Glomerular visceral epithelial cell (primary cell): ENCODE measurements around the gene KCNA2.

Experiments used
- DNase-seq: peaks from one replicate; pipeline ENCODE4 v3.0.0-alpha.2; 2016; ENCODE audit errors: extremely low spot score

KCNA2 gene

DNA sequence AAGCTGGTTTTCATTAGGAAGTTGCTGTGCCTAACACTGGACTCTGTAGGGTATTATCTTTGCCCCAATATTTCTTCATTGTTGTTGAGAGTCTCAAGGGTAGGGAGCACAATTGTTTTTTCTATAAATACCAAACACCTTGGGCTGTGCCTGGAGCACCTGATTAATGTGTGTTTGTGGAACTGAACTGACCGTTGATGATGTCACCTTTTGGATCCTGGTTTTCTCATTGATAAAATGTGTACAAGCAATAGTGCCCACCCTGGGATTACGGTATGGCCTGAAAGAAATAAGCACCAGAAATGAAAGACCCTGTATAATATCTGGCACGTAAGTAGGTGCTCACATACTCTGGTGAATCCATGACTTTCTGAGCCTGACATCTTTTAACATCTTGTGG lies 39.3 kb downstream of the KCNA2 start:
- DNase-seq = no peak

DNA sequence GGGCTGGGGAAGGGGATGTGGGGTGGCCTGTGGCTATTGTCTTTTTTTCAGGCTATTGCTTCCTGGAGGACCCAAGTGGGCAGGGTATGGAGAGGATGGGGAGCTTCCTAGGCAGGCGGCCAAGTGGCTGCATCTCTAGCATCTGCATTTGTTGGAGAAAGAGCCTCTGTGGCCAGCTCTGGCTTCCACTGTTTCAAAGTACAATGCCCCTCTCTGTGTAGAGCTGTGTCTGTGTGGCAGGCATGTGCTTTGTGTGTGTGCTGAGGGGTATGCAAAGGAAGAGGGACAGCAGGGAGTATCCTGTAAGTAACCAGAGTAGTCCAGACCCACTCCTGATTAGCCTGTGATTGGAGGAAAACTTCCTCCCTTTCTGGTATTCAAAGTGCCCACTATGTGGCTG lies 40.6 kb downstream of the KCNA2 start:
- DNase-seq = no peak

DNA sequence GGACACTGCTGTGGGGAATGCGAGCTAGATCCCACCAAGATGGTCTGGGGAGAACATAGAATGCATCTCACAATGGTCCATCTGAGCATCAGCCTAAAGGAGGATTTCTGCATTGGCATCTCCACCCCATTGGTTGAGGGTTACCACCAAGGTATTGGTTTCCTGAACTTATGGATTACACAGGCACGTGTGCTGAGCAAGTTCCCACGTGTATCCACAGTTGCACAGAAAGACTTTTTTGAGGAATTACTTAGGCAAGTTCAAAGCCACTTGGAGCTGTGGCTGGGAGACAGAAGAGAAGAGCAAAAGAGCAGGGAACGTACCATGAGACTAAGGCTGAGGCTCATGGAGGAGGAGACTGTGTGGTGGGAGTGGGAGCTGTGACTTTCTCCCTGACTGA lies 43.1 kb downstream of the KCNA2 start:
- DNase-seq = no peak

DNA sequence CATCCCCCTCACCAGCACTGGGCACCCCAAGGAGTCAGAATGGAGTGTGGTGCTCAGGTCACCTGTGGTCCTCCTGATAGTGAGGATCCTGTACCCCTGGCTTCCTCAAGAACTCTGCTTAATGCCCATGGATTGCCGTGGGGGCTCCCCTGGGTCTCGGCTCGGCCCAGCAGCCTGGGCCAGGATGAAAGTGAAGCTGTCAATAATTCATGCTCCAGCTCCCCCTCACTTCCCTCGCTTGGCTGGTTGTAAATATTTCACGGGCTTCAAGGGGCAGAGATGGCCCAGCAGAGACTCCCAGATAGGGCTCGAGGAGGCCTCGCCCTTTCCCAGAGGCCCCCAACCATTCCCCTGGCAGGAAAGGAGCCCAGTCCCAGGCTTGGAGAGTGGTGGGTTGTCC lies 44.6 kb downstream of the KCNA2 start:
- no peak for DNase-seq

DNA sequence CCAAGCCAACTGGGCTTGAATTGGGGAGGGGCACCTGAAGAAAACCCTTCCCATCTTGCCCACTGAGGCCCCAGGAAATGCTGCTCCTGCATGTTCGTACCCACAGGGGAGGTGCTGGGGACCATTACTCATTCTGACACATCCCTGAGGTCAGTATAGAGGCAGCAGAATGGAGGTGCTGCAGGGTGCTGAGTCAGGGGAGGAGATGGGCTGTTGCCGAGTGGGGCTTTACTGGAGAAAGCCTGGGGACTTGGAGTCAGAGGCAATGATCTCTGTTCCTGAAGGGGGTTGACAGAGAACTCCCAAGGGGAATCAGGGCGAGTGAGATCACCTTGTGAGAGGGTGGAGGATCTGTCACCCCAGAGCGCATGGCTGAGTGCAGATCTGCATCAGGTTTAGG lies 47.0 kb downstream of the KCNA2 start:
- DNase-seq = no peak

DNA sequence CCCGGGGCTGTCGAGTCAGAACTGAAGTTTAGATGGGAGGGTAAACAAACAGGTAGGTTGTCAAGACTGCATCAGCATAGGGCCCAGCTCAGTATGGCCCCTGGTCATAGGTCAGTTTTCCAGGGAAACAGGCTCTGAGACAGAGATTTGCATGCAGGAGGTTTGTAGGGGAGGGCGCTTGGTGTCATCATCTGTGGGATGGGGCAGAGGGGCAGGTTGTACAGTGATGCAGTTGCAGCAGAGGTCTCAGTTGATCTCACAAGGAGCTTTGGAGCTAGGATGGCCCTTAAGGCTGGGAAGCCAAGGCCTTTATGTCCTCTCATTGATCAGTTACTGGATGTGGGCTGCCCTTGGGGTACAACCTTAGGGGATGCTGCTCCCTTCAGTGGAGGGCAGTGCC lies 48.7 kb downstream of the KCNA2 start:
- DNase-seq = no peak

DNA sequence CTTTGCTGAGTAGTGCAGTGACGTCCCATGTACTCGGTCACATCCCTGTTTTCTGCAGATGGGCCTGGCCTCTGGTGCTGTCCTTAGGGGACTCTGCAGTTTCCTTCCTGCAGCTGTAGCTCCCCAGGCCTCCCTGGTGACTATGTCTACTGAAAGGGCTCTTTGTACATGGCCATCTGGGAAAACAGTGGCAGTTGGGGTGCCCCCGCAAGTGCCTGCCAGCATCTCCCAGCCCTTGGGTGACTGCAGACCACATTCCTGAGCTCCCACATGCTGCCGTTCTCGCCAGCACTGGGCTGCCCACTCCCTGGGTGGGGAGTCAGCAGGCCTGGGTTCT lies 49.7 kb downstream of the KCNA2 start:
- DNase-seq = no peak

DNA sequence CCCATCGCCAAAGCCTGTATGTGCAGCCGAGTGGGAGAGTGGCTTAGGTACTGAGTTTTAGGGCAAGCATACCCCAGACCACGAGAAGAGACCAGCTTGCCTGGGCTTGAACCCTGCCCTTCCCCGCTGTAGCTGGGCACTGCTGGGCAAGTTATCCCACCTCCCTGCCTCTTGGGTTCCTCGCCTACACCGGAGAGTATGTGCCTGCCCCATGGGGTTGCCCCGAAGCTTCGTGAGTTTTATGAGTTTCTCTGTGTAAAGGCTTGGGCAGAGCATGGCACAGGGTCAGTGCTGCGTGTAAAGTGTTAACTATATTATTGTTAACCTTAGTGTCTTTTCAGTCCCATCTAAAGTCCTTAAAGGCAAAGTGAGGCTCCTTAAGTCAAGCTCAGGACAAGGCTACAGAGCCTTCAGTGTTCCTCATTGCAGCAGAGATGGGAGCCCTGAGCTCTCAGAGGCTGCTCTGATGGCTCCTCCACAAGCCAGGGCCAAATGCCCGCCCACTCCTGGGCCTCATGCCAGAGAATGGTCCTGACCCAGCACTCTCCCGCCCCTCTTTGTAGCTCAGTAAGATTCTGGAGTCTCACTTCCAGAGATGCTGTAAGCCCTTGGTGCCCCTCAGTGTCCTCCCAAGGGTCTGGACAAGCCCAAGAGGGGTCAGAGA lies 50.2 kb downstream of the KCNA2 start:
- DNase-seq = no peak

DNA sequence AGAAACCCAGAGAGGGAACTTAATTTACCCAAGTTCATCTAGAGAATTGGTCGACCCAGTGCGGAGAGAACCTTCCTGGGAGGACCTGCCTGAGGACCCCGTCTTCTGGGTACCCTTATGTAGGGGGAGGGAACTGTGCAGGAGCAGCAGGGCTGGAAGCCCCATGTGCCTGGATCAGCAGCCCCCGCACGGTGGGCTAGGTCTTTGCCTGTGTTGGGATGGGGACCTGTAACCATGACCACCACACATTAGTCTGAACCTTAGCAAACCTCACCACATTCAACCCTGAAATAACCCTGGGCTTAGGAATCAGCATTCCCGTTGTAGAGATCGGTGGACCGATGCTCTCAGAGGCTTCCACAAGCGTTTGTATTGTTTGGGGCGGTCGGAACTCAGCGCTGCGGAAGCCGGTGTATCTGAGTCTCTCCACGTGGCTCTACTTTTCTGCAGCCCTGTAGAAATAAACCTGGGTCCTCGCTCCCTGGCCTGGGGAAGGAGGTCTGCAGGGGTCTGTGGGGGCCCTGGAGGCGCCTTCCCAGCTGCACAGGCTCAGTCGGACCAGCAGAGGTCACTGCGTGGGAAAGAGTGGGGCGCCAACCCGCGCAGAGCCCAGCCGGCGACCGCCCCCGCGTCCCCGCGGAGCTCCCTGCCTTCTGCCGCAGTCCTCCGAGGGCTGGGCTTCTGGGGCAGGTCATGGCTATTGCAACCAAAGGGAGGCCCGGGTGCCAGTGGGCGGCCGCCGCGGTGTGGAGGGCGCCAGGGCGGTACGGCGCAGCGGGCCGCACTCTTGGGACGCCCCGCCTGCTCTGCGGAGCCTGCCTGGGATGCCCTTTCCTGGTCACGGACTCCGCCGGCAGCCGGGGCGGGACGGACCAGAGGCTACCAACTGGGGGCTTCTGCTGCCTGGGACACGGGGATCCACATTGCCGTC lies 51.0 kb downstream of the KCNA2 start:
- DNase-seq = peak; percentile 14

DNA sequence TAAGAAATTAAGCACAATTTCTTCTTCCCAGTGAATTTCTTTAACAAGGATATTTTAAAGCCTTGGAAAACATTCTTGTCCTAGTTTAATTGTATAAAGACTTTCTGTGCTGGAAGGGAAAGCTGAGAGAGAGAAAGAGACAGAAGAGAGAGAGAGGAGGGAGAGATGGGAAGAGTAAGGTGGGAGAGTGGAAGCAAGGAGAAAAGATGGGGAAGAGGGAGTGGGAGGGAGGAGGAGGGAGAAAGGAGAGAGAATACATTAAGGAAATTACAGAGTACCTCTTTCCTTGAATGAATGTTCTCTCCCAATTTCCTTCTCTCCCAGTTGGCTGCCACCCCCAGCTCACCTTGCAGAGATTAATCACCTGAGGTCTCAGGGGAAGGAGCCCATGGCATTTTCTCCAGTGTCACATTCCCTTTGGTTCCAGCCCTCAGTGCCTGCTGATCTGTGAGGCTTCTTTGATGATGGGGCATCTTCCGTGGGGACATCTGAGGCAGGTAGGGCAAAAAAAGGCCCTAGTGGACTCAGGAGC lies 54.8 kb downstream of the KCNA2 start:
- DNase-seq = no peak

DNA sequence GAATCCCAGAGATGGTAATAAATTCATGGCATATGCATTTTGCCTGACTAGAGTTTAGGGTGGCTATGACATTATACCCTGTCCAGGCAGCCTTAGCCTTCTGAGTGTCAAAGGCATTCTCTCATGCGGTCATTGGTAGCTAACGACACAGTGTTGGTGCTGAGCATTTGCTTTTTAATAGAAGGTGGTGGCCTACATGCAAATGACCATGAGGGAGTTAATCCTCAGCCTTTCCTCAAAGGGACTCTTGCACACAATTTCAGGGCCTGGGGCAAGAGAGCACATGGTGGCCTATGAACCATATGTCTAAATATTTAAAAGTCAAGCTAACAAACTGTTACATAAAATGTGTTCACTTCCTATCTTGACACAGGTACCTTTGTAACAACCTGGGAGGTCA lies 56.3 kb downstream of the KCNA2 start:
- no peak for DNase-seq

DNA sequence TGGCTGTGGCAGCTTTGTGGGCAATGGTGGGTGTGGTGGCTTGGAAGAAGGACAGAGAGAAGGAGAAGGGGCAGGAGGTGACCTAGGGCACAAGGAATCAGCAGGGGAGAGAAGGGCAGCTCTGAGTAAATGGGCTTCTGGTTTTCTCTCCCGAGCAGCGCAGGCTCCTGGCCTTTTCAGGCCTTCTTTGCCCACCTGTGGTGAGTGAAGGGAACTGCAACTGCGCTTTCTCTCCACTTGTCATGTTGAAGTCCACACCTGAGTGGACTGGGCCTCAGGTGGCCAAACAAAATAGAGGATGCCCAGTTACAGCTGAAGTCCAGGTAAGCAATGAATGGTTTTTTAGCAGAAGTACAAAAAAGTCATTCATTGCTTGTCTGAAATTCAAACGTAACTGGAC lies 57.8 kb downstream of the KCNA2 start:
- DNase-seq = peak; percentile 22

DNA sequence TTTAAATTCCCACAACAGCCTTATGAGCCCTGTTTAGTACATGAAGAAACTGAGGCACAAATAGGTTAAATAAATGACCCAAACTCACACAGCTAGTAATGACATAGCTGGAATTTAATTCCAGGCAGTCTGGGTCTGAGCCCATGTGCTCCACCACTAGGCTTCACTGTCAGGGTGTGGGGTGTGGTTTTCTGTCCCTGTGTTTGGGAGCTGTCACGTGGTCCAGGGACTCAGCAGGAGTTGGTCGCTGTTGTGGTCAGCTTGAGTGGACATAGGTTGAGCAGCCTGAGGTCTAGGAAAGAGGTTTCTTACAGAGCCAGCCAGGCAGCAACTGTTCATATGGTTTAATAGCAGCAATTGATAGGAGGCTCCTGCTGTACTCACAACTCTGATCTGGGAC lies 59.1 kb downstream of the KCNA2 start:
- no peak for DNase-seq

DNA sequence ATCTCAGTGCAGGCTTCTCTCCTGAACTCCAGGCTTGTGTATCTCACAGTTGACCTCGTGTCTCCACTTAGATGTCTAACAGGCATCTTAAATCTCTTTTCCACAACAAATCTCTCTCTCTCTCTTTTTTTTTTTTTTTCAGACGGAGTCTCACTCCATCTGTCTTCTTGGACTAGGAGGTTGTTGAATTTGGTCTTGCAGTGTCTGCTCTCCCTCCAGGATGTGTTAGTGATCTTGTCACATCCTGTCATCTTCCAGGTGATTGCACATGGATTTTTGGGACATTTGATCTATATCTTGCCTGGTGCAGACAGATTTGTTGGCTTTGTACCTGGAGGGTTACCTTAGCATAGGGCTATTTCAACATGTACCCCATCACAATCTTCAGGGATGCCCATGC lies 60.7 kb downstream of the KCNA2 start:
- no peak for DNase-seq

DNA sequence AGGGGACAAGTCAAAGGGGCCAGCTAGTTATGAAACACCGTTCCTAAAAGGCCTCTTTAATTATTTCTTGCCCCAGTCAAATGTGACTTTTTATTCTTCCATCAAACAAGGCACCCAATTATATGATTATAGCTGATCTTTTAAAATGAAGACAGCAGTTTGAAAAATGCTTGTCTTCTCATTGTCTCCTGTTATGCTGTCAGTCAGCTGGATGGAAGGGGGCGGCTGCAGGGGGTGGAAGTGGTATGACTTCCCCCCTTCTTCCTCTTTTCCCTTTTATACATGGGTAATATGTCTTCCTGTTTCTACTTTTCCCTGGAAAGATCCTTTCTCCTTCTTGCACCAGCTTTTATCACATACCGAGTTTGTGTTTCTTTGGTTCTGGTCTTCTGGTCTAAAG lies 61.4 kb downstream of the KCNA2 start:
- no peak for DNase-seq
